Neural cell (in vitro differentiated cells): ENCODE data around the gene STOM. TPM values are rescaled to one million over a fixed set of nuclear protein-coding genes. Genes with fewer than 3 reads are reported as not detected.

Experiments
- H2AFZ ChIP-seq: fragments of 200-600, 300-800 bp; sonication (generic), shearing (Covaris generic); 2 replicates; pipeline ENCODE4 v1.6.0; 2014; ENCODE audit warnings: low read depth, mild to moderate bottlenecking, antibody characterized with exemption, low read length, moderate library complexity
- H3F3A ChIP-seq: fragments of 200-600 bp; shearing (Covaris generic); 2 replicates; pipeline ENCODE4 v1.6.1; 2016; ENCODE audit warnings: mild to moderate bottlenecking, moderate library complexity, mixed read lengths, antibody characterized with exemption, low read length; ENCODE audit not compliant: insufficient read depth, poor library complexity, severe bottlenecking
- H3K27ac ChIP-seq: fragments of 200-600, 300-800 bp; sonication (generic), shearing (Covaris generic); 2 replicates; pipeline ENCODE4 v1.5.1; 2014; ENCODE audit warnings: mild to moderate bottlenecking, low read length, moderate library complexity
- H3K27me3 ChIP-seq: fragments of 300-800, 200-600 bp; sonication (generic), shearing (Covaris generic); 2 replicates; pipeline ENCODE4 v1.6.0; 2014; ENCODE audit warnings: mild to moderate bottlenecking, low read depth, low read length, moderate library complexity; ENCODE audit not compliant: insufficient read depth
- H3K36me3 ChIP-seq: fragments of 300-800, 200-600 bp; sonication (generic), shearing (Covaris generic); 2 replicates; pipeline ENCODE4 v1.5.1; 2014; ENCODE audit warnings: mild to moderate bottlenecking, antibody characterized with exemption, low read length, moderate library complexity; ENCODE audit not compliant: insufficient read depth
- H3K4me2 ChIP-seq: fragments of 300-800, 200-600 bp; sonication (generic), shearing (Covaris generic); 2 replicates; pipeline ENCODE4 v1.6.0; 2014; ENCODE audit warnings: mild to moderate bottlenecking, low read length
- H3K4me3 ChIP-seq: fragments of 300-800, 200-600 bp; sonication (generic), shearing (Covaris generic); 2 replicates; pipeline ENCODE4 v1.5.1; 2014; ENCODE audit warnings: mild to moderate bottlenecking, low read length, moderate library complexity
- H3K79me2 ChIP-seq: fragments of 200-600 bp; shearing (Covaris generic); replicated peaks from 2 replicates; pipeline ENCODE4 v1.6.0; 2014; ENCODE audit warnings: mild to moderate bottlenecking, low read length, moderate library complexity; ENCODE audit not compliant: insufficient read depth
- H3K9ac ChIP-seq: fragments of 300-800, 200-600 bp; sonication (generic), shearing (Covaris generic); 2 replicates; pipeline ENCODE4 v1.6.1; 2016; ENCODE audit warnings: mild to moderate bottlenecking, low read length, mixed read lengths
- H3K9me2 ChIP-seq: fragments of 200-600 bp; shearing (Covaris generic); 2 replicates; pipeline ENCODE4 v1.6.1; 2016; ENCODE audit warnings: mild to moderate bottlenecking, low read length, mixed read lengths; ENCODE audit not compliant: insufficient read depth
- H3K9me3 ChIP-seq: fragments of 200-600, 300-800 bp; sonication (generic), shearing (Covaris generic); 2 replicates; pipeline ENCODE4 v1.6.1; 2016; ENCODE audit warnings: mild to moderate bottlenecking, mixed run types, low read length, moderate library complexity, mixed read lengths
- H4K20me1 ChIP-seq: fragments of 200-600 bp; shearing (Covaris generic); 2 replicates; pipeline ENCODE4 v1.6.1; 2016; ENCODE audit warnings: mild to moderate bottlenecking, mixed run types; ENCODE audit not compliant: insufficient read depth
- EP300 ChIP-seq: fragments of 450-650 bp; conservative IDR thresholded peaks from 2 replicates; pipeline ENCODE4 v1.6.1; 2014; ENCODE audit warnings: antibody characterized with exemption, mild to moderate bottlenecking, moderate library complexity; ENCODE audit not compliant: poor library complexity, severe bottlenecking
- EZH2 ChIP-seq: fragments of 200-600, 300-800 bp; shearing (Covaris generic), sonication (generic); IDR thresholded peaks from 2 replicates; pipeline ENCODE4 v1.6.1; 2014; ENCODE audit warnings: antibody characterized with exemption, low read length, borderline replicate concordance, mild to moderate bottlenecking; ENCODE audit not compliant: insufficient read depth, poor library complexity, severe bottlenecking
- MXI1 ChIP-seq: fragments of 450-650 bp; conservative IDR thresholded peaks from 2 replicates; pipeline ENCODE4 v1.6.1; 2014; ENCODE audit warnings: antibody characterized with exemption, mild to moderate bottlenecking; ENCODE audit not compliant: poor library complexity, severe bottlenecking
- POLR2AphosphoS5 ChIP-seq: IDR thresholded peaks from 2 replicates; pipeline ENCODE4 v1.6.1; 2012
- RAD21 ChIP-seq: fragments of 450-650 bp; conservative IDR thresholded peaks from 2 replicates; pipeline ENCODE4 v1.6.1; 2014; ENCODE audit warnings: antibody characterized with exemption, mild to moderate bottlenecking, moderate library complexity
- SMC3 ChIP-seq: fragments of 450-650 bp; conservative IDR thresholded peaks from 2 replicates; pipeline ENCODE4 v1.6.1; 2014; ENCODE audit warnings: antibody characterized with exemption, mild to moderate bottlenecking, moderate library complexity; ENCODE audit not compliant: poor library complexity
- TAF1 ChIP-seq: IDR thresholded peaks from 2 replicates; pipeline ENCODE4 v1.6.1; 2012; ENCODE audit warnings: low read depth
- polyA plus RNA-seq: library from polyadenylated mRNA; depleted of rRNA; stranded (reverse); fragments of >200 nt; gene quantifications from 2 replicates; pipeline ENCODE4 v1.2.3, GENCODE V29; 2014
- TF ChIP-seq, protein P1 (sequence below): IDR thresholded peaks from 2 replicates; pipeline ENCODE4 v1.6.1; 2012; ENCODE audit warnings: borderline replicate concordance
- TF ChIP-seq, protein P2 (sequence below): fragments of 450-650 bp; IDR thresholded peaks from 2 replicates; pipeline ENCODE4 v1.5.1; 2014; ENCODE audit warnings: antibody characterized with exemption, mild to moderate bottlenecking, moderate library complexity; ENCODE audit not compliant: poor library complexity, severe bottlenecking

STOM gene
- polyA plus RNA-seq, 1 donor from 2014 or later: 0.11 TPM

DNA sequence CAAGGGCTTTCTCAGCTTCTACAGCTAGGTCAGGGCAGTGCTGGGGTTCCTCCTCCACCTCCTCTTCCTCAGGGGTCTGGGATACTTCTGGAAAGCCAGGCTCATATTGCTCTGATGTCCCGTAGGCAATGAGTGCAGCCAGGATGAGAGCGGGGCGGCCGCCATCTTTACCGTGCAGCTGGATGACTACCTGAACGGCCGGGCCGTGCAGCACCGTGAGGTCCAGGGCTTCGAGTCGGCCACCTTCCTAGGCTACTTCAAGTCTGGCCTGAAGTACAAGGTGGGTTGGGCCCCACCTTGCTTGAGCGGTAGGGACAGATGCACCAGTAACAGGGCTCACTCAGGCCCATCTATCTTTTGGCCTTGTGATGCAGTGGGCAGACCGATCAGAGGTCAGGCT lies 67.3 kb downstream of the STOM start:
- Histone ChIP-seq H3K27me3 (peaks cover 20% of the 10 kb centered on the region), H3K9ac (no peak overlapping the region), H3K36me3 (no peaks in the 10 kb centered on the region), H3K27ac (no peak overlapping the region), H3F3A (no peaks in the 10 kb centered on the region), H3K79me2 (no peaks in the 10 kb centered on the region), H3K9me3 (no peaks in the 10 kb centered on the region), H2AFZ (no peak overlapping the region), H3K9me2 (no peaks in the 10 kb centered on the region), H3K4me2 (no peak overlapping the region), H3K4me3 (no peak overlapping the region), H4K20me1 (no peaks in the 10 kb centered on the region)
- no peak for TF ChIP-seq POLR2AphosphoS5
- TF ChIP-seq, protein P1, sequence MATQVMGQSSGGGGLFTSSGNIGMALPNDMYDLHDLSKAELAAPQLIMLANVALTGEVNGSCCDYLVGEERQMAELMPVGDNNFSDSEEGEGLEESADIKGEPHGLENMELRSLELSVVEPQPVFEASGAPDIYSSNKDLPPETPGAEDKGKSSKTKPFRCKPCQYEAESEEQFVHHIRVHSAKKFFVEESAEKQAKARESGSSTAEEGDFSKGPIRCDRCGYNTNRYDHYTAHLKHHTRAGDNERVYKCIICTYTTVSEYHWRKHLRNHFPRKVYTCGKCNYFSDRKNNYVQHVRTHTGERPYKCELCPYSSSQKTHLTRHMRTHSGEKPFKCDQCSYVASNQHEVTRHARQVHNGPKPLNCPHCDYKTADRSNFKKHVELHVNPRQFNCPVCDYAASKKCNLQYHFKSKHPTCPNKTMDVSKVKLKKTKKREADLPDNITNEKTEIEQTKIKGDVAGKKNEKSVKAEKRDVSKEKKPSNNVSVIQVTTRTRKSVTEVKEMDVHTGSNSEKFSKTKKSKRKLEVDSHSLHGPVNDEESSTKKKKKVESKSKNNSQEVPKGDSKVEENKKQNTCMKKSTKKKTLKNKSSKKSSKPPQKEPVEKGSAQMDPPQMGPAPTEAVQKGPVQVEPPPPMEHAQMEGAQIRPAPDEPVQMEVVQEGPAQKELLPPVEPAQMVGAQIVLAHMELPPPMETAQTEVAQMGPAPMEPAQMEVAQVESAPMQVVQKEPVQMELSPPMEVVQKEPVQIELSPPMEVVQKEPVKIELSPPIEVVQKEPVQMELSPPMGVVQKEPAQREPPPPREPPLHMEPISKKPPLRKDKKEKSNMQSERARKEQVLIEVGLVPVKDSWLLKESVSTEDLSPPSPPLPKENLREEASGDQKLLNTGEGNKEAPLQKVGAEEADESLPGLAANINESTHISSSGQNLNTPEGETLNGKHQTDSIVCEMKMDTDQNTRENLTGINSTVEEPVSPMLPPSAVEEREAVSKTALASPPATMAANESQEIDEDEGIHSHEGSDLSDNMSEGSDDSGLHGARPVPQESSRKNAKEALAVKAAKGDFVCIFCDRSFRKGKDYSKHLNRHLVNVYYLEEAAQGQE: no peak
- no peak for TF ChIP-seq SMC3
- TF ChIP-seq TAF1: no peak
- TF ChIP-seq EP300: no peak
- TF ChIP-seq, protein P2, sequence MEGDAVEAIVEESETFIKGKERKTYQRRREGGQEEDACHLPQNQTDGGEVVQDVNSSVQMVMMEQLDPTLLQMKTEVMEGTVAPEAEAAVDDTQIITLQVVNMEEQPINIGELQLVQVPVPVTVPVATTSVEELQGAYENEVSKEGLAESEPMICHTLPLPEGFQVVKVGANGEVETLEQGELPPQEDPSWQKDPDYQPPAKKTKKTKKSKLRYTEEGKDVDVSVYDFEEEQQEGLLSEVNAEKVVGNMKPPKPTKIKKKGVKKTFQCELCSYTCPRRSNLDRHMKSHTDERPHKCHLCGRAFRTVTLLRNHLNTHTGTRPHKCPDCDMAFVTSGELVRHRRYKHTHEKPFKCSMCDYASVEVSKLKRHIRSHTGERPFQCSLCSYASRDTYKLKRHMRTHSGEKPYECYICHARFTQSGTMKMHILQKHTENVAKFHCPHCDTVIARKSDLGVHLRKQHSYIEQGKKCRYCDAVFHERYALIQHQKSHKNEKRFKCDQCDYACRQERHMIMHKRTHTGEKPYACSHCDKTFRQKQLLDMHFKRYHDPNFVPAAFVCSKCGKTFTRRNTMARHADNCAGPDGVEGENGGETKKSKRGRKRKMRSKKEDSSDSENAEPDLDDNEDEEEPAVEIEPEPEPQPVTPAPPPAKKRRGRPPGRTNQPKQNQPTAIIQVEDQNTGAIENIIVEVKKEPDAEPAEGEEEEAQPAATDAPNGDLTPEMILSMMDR: no peak
- no peak for TF ChIP-seq RAD21
- TF ChIP-seq EZH2: no peak
- no peak for TF ChIP-seq MXI1

DNA sequence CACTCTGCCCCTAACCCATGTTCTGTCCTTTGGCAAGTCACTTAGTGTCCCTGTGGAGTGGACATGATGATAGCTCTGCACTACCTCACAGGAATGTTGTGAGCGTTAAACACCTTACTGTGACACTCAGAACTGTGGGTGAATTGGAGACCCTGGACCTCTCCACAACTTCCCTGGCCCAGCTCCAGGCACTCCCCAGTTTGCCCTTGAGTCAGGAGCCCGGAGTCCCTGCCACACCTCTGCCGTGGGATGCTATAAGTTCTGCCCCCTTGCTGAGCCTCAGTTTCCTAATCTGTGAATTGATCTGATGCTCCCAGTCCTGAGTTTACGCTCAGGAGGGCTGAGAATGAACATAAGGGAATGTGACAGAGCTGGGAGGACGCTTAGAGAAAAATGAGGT lies 67.7 kb downstream of the STOM start:
- H3K27me3 ChIP-seq: peaks cover 20% of the 10 kb centered on the region
- TF ChIP-seq TAF1 (no peak), POLR2AphosphoS5 (no peak), SMC3 (no peak), EZH2 (no peak), RAD21 (no peak), EP300 (no peak), MXI1 (no peak)
- TF ChIP-seq, protein P2: no peak
- TF ChIP-seq, protein P1: no peak
- no peak overlapping the region for H3K4me2 ChIP-seq
- H3K9me3 ChIP-seq: no peaks in the 10 kb centered on the region
- no peaks in the 10 kb centered on the region for H4K20me1 ChIP-seq
- no peak overlapping the region for H2AFZ ChIP-seq
- H3K9me2 ChIP-seq: no peaks in the 10 kb centered on the region
- H3K79me2 ChIP-seq: no peaks in the 10 kb centered on the region
- no peak overlapping the region for H3K9ac ChIP-seq
- H3K36me3 ChIP-seq: no peaks in the 10 kb centered on the region
- H3K27ac ChIP-seq: no peak overlapping the region
- H3F3A ChIP-seq: no peaks in the 10 kb centered on the region
- H3K4me3 ChIP-seq: no peak overlapping the region
